Stimulated activated CD8-positive, alpha-beta memory T cell treated with anti-CD3 and anti-CD28 coated beads, Interleukin-15, amount 100 ng/mL, for 48 hours (primary cell): ENCODE results near the gene HERPUD1.
"Not testable (repeated sequence)": the region's sequence is repeated elsewhere in the genome, so short reads cannot be mapped to it uniquely, and the experiment has no call there.

Source experiments
- DNase-seq, 2 donors: peaks; one replicate each; pipeline ENCODE4 v3.0.0-alpha.2; 2020; ENCODE audit warnings: low read depth in 2 of 2

The HERPUD1 gene

DNA sequence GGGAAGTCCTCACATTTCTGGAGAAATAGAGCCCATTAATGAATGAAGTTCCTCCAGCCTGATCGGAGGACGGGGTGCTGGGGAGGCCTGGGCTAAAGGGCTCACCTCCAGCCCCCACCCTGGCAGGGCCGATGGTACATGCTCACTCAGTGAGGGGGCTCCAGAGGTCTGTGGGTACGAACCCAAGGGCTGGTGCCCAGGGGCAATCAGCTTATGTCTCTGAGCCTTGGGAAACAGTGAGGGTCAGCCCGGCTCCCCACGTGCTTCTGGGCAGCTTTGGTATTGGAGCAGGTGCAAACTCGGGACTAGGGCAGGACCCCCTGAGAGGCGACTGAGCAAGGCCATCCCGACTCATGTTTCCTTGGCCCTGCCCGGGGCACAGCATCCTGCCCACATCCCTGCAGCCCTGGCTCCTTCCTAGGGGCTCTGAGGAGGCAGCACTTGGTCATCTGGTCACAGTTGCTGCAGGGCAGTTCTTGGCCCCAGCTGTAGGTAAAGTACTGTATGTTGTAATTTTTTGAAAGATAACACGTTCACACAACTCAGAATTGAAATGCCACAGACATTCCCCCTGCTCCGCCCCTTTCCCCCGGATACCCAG is 28.8 kb downstream of the HERPUD1 start:
- no peak for DNase-seq

DNA sequence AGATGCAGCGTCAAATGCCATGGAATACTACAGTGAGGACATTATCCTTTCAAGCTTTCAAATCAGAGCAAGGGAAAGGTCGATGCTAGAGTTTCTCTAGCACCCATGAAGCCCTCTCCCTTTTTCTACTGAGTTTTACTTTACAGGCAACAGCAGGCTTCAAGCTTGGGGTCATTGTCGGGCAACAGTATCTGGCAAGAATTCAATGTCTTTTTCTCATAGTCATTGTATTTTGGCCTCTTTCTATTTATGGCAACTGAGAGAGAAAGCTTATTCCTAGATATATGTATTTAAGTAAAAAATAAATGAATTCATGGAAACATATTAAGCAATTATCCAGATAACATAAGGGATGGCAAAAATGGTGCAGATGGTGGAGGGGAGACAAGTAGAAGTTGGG is 29.4 kb downstream of the HERPUD1 start:
- no peak for DNase-seq

DNA sequence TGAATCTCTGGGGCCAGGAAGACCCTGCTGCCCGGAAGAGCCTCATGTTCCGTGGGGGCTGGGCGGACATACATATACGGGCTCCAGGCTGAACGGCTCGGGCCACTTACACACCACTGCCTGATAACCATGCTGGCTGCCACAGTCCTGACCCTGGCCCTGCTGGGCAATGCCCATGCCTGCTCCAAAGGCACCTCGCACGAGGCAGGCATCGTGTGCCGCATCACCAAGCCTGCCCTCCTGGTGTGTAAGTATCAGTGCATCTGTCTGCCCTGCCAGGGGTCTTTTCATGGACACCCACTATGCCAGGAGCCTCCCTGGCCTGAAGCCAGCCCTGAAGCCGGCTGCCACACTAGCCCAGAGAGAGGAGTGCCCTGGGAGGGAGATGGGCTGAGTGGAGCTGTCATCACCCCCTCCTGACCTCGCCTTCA is 29.9 kb downstream of the HERPUD1 start, which contains the start of gene CETP:
Gene CETP (plus strand): TSS at position 100 of the 431 bp plus-strand sequence. CDS start 30 bp downstream, at position 130.
- DNase-seq = no peak

DNA sequence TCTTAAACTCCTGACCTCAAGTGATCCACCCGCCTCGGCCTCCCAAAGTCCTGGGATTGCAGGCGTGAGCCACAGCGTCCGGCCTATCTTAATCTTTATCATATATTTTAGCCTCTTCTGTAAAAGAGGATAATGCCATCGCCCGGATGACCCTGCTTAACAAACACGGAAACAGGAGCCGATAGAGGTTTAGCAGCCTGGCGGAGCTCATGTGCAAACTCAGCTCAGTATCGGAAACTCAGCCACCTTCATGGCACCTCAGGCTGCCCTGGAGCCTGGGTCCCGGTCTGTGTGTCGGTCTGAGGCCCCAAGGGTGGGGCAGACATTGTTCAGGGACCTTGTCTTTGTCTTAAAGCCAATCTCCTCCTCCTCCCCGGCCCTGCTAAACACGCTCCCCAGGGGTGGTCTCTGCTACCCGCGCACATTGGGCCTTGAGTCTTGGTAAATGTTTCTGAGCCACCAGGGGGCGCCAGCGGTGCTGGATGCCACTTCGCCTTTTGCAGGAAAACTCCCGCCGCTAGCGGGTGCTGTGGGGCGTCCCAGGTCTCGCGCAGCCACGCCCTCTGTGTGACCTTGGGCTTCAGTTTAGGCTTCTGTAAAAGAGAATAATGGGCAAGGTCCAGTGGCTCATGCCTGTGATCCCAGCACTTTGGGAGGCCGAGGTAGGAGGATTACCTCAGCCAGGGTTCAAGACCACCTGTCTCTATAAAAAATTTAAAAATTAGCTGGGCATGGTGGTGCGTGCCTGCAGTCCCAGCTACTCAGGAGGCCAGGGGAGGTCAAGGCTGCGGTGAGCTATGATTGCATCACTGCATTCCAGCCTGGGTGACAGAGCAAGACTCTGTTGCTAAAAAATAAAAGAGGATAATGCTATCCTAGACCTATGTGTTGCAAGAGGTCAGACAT is 32.6 kb downstream of the HERPUD1 start:
- peak; percentile 84 to 87 for DNase-seq

DNA sequence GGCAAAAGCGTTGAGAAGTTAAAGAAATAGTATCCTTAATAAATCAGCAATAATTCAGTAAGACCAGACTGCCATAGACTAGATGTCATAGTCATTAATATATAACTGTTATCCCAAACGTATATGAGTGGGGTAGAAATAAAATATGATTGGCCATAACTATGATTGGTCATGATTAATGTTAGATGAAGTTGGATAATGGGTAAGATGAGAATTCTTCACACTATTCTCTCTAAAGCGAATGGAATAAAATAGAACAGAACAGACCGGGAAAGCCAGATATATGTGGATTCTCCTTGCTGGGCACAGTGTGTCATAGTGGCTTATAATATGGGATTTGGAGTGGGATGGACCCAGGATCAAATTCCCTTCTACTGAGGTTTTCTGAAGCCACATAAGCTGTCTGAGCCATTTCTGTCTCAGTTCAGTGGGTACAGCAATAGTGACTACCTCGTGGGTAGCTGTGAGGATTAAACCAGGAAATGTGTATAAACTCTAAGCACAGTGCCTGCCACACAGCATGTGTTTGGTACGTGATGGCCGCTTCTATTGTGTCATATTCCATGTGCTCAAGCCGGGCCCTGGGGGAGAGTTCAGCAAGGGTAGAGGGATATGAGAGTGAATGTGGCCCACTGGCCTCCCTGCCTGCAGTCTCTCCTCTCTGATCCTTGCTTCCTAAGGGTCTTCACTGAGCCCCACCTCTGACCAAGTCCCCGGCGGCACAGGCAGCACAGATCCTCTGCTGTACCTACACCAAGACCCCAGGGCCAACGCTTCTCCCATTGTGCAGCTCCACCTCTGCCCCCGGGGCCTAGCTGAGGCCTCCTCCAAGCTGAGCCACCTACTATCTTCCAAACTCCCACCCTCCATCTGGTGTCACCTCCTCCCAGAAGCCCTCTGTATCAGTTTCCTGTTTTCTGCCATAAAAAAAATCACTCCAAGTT is 33.5 kb downstream of the HERPUD1 start:
- no peak for DNase-seq

DNA sequence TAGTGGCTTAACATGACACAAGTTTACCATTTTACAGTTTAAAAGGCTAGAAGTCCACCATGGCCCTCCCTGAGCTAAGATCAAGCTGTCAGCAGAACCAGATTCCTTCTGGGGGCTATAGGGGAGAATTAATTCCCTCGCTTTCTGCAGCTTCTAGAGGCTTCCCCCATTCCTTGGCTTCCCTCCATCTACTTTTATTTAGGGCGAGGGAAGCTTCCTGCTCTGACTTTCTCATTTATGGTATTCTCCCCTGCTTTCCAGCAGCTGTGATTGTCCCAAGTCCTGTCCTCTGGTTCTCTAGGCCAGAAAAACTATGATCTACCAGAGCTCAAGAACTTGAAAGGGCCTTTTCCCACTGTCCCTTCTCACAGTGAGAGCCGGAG is 34.1 kb downstream of the HERPUD1 start:
- DNase-seq = no peak

DNA sequence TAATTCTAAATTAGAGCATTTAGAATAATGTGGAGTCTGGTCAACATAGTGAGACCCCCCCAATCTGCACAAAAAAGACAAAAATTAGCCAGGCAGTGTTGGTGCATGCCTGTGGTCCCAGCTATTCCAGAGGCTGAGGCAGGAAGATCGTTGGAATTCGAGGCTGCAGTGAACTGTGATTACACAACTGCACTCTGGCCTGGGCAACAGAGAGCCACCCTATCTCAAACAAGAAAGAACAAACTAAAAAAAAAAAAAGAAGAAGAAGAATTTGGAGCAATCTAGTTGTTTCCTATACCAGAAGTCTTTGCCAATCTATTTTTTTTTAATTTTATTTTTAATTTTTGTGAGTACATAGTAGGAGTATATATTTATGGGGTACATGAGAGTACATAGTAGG is 35.8 kb downstream of the HERPUD1 start:
- DNase-seq = no peak

DNA sequence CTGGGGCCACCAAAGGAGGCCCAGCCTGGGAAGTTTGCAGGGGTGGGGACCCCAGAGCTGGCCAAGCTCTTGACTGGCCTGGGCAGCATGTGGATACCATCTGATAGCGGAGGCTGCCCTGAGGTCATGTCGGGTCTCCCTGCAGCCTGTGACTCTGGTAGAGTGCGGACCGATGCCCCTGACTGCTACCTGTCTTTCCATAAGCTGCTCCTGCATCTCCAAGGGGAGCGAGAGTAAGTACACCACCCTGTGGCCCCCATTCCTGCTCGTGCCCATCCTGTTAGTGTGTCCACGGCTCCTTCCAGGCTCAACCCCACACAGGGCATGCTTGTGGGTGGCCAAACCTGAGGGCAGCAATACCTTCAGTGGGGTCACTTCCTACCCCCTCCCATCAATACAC is 37.8 kb downstream of the HERPUD1 start:
- DNase-seq = no peak

DNA sequence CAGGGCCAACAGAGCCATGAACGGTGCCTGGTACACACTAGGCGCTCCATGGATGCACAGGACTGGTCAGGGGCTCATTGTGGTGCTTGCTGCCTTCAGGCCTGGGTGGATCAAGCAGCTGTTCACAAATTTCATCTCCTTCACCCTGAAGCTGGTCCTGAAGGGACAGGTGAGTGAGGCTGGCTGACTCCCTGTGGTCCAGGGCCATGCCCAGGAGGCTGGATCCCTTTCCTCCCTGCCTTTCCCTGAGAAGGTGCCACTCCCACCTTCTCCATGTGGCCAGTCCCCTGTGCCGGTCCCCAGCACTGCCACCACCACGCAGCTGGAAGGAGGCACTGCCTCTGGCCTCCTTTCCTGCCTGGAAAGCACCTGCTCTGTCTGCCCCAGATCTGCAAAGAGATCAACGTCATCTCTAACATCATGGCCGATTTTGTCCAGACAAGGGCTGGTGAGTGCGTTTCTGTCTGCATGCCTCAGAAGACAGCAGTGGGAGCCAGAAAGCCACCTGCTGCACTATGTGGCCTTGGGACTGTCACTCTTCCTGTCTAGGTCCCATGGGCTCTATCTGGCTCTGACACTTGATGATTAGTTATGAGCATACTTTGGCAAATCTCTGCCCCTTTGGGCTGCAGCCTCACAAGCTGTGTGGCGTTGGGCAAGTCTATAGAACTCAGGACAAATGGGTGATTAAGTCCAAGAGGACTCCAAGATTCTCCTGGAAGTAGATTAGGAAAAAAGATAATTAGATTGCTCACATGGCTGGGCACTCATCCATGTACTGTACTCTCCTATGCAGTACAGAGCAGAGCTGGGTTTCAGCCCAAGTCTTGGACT is 39.2 kb downstream of the HERPUD1 start:
- DNase-seq = no peak

DNA sequence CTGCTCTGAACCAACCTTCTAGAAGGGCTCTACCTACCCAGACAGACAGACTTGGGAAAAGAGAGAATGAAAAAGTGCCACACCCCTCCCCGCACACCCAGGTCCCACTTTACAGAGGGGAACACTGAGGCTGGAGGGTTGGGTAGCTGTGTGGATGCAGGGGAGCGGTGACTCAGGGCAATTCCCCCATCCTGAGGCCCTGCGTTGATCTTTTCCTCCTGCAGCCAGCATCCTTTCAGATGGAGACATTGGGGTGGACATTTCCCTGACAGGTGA is 39.8 kb downstream of the HERPUD1 start:
- DNase-seq = no peak

DNA sequence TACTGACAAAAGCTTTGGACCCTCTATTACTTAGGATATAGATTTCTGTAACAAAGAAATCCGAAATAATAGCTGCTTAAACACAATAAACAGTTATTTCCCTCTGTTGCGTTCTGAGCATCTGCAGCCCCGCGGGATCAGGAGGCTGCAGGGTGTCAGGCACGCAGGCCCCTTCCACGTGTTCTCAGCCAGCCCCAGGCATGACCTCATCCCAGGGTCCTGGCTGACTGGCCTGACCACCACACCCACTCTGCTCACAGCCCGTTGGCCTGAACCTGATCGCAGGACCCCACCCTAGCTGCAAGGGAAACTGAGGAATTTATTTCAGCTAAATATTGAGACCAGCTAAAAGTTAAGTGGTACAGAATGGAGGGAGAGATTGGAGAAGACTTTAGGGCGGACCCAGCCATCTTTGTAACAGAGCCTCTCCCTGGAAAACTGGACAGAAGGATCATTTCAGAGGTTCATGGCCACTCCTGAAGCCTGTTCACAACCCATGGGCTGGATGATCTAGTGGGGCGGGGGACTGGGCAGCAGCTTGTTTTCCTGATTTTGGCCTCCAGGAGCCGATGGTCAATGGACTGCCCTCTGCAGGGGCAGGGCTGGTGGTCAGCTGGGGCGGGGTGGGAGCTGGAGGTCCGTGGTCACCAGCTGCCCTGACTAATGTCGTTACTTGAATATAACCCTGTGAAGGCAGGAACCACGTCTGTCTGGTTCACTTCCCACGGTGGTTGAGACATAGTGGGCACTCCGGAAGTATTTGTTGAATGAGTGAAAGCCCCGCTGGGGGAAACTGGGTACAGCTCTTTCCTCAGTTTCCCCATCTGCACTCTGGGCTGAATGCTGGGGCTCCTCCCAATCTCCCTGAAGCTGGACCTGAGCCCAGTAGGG is 40.7 kb downstream of the HERPUD1 start:
- DNase-seq = no peak

DNA sequence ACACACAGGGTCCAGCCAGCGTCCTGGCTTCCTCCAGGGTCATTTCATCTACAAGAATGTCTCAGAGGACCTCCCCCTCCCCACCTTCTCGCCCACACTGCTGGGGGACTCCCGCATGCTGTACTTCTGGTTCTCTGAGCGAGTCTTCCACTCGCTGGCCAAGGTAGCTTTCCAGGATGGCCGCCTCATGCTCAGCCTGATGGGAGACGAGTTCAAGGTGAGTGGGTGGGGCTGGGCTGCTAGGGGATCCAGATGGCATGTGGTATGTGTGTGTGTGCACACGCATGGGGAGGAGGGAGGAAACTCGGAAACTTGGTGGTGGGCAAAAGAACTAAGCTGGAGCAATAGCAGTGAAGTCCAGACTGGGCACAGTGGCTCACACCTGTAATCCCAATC is 41.4 kb downstream of the HERPUD1 start:
- no peak for DNase-seq

DNA sequence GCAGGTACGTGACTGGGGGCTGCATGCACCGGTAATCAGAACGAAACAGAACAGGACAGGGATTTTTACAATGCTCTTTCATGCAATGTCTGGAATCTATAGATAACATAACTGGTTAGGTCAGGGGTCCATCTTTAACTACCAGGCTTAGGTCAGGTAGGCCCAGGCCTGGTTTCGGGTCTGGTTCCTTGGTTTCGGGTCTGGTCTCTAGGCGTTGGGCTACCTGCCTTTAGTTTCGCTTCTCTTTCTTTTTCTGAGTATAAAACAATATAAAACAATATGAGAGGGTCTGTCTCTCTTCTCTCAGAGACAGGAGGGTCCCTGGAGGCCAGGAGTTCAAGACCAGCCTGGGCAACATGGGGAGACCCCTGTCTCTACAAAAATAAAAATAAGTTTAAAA is 42.0 kb downstream of the HERPUD1 start:
- not testable (repeated sequence) for DNase-seq

DNA sequence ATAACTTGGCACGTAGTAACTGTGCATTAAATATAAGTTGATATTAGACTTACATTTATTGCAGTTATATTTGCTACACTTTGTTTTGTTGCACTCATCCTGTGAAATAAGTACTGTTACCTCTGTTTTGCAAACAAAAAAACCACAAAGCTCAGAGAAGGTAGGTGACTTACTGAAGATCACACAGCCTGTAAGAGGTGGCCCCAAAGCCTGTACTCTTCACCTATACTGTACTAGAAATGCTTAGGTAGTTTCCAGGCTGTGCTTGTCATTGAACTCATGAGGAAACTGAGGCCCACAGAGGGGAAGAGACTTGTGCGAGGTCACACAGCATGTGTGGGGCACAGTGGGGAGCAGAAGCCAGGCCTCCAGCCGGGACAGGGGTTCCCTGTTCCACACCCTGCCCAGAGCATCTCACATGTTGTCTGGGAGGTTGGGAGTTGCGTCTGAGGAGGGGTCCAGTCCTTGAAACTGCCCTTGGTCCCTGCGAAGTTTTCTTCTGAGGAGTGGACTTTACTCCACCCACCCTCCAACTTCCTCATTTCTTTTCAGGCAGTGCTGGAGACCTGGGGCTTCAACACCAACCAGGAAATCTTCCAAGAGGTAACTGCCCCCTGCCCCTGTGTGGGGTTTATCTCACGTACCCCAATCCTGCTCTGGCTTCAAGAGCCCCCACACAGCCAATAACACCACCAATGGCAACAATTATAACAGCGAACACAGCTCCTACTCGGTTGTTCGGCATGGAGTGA is 42.8 kb downstream of the HERPUD1 start:
- DNase-seq = no peak

DNA sequence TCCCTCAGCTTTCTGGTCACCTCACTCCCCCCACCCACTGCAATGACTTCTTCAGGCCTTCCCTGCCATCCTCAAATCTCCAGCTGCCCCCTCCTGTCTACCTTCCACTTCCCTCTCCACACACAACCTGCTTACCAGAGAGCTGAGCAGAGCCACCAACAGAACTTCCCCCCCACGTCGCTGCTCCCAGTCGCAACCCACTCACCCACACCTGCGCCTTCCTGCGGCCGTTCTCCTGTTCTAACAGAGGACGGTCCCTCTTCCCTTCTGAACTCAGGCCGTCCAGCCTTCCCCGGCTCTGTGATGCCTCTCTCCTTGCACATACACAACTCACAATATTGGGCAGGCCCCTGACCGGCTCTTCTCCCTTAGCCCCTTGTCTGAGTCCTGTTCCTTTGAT is 43.8 kb downstream of the HERPUD1 start:
- no peak for DNase-seq

DNA sequence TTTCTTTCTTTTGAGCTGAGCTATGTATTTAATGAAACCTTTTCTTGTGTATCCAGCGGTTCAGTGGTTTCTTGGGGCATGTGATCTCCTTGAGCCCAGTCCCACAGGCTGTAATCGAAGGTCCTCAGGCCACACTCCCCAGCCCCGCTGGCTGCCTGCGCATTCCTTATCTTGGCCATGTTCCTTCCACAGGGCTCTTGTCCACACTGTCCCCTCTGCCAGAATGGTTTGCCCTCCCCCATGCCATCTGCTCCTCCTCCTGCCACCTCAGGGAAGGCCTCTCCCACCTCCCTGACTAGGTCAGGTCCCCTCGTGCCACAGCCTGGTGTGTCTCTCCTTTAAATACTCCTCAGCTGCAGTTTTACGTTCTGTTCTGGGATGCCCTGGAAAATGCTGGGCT is 45.3 kb downstream of the HERPUD1 start:
- no peak for DNase-seq

DNA sequence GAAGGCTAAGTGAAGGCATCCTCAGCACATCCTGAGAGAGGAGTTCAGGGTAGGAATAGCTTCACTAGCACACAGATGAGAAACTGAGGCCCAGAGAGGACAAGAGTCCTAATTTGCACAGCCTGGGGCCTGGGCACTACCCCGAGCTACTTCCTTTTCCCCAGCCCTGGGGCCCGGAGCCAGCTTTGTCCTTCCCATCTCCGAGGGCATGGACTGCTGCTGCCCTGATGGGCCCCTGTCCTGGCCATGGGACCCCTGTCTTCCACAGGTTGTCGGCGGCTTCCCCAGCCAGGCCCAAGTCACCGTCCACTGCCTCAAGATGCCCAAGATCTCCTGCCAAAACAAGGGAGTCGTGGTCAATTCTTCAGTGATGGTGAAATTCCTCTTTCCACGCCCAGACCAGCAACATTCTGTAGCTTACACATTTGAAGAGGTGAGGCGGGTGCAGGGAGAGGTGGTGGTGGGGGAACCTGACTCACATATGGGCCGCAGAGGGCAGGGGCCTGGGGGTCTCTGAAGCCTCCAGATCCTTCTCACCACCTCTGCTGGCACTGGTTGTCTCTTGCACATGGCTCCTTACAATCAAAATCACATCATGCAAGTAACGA is 46.0 kb downstream of the HERPUD1 start:
- DNase-seq = no peak

DNA sequence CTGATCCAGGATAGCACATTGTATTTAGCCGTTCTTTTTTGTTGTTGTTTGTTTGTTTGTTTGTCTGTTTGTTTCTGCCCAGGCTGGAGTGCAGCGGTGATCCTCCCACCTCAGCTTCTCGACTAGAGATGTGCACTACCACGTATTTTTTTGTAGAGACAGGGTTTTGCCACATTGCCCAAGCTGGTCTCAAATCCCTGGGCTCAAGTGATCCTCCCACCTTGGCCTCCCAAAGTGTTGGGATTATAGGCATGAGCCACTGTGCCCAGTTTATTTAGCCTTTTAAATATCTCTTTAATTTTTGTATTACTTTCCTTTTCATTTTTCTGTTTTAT is 48.2 kb downstream of the HERPUD1 start:
- DNase-seq = no peak
